Measurements from ENCODE around the gene TAS2R1.

Gene TAS2R1

GRCh38 chr5:9588254-9588653, 41.9 kb downstream of the TAS2R1 start:
- Mint-ChIP-seq H3K9me3 (peaks cover 9% of the 10 kb centered on the region), H3K36me3 (ENCODE audit: low read depth) (no peaks in the 10 kb centered on the region), H3K27me3 (ENCODE audit: low read depth) (no peaks in the 10 kb centered on the region), H3K4me1 (ENCODE audit: low read depth) (no peaks in the 10 kb centered on the region), H3K4me3 (no peak overlapping the region), H3K27ac (no peak overlapping the region)
- no peak for DNase-seq (ENCODE audit: low spot score)

- peaks cover 10% of the 10 kb centered on the region for H3K9me3 Mint-ChIP-seq
- H3K27ac Mint-ChIP-seq: no peak overlapping the region
- no peaks in the 10 kb centered on the region for H3K36me3 Mint-ChIP-seq (ENCODE audit: low read depth)
- no peak for DNase-seq (ENCODE audit: low spot score)
- H3K4me1 Mint-ChIP-seq (ENCODE audit: low read depth): no peaks in the 10 kb centered on the region
- H3K4me3 Mint-ChIP-seq: no peak overlapping the region
- H3K27me3 Mint-ChIP-seq (ENCODE audit: low read depth): no peaks in the 10 kb centered on the region
Observed at GRCh38 chr5:9587135-9587534, 43.0 kb downstream of the TAS2R1 start.

GRCh38 chr5:9582406-9582805, 47.7 kb downstream of the TAS2R1 start:
- Mint-ChIP-seq H3K9me3 (peaks cover 7% of the 10 kb centered on the region), H3K4me1 (ENCODE audit: low read depth) (no peaks in the 10 kb centered on the region), H3K27ac (no peak overlapping the region), H3K36me3 (ENCODE audit: low read depth) (no peaks in the 10 kb centered on the region), H3K27me3 (ENCODE audit: low read depth) (no peaks in the 10 kb centered on the region), H3K4me3 (no peak overlapping the region)
- no peak for DNase-seq (ENCODE audit: low spot score)
